ENCODE data around the gene BSDC1. TPM values are rescaled to one million over a fixed set of nuclear protein-coding genes. Genes with fewer than 3 reads are reported as not detected.

Gene BSDC1
- total RNA-seq, 1 donor from 2014 or later = 71.9 TPM

DNA sequence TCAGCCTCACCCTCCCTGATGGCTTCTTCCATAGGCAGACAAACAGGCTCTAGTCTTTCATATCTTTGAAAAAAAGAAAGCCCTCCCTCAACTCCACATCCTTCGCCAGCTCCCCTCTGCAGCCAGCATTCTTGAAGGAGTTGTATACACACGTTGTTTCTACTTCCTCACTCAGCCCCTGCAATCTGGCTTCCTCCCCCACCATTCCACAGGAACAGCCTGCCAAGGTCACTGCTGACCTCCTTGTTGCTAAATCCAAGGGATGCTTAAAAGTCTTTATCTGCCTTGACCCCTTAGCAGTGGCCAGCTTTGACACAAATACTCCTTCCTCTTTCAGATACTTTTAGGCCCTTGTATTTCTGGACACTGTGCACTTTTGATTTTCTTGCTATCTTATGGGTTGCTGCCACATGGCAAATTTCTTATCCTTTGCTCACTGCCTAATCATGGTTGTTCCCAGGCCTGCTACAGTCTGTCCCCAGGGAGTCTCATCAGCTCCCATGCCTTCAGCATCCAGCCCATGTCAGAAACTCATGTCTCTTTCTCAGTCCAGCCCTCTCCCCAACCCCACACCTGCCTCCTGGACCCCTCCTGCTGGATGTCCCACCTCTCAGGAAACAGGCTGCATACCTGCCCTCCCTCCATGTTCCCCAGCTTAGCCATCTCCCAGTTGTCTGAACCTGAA, 40.2 kb downstream of the BSDC1 start:
- Histone ChIP-seq H3K4me2 (ENCODE audit: low read length) (peak overlapping the region; percentile 34), H3K4me3 (ENCODE audit: insufficient read depth, low read depth, low read length) (no peak overlapping the region), H3K9ac (ENCODE audit: low read length) (peak overlapping the region; percentile 17), H3K27ac (ENCODE audit: low read depth, low read length) (no peak overlapping the region), H3K79me2 (ENCODE audit: insufficient read depth, low read length) (no peaks in the 10 kb centered on the region), H4K20me1 (ENCODE audit: insufficient read depth, low read length) (peaks cover 4% of the 10 kb centered on the region), H3K27me3 (ENCODE audit: insufficient read depth, low read length) (no peaks in the 10 kb centered on the region), H3K36me3 (ENCODE audit: insufficient read depth, low read length) (no peaks in the 10 kb centered on the region), H3K9me3 (ENCODE audit: insufficient read depth, low read depth, low read length) (no peaks in the 10 kb centered on the region), H2AFZ (ENCODE audit: low read depth, low read length) (no peak overlapping the region), H3K4me1 (ENCODE audit: insufficient read depth, low read length) (peaks cover 30% of the 10 kb centered on the region)
- Mint-ChIP-seq H3K9me3 (ENCODE audit: unreplicated experiment) (no peaks in the 10 kb centered on the region), H3K36me3 (ENCODE audit: low read depth, unreplicated experiment) (peaks cover 8% of the 10 kb centered on the region), H3K4me1 (ENCODE audit: low read depth, unreplicated experiment) (peaks cover 24% of the 10 kb centered on the region), H3K4me3 (ENCODE audit: unreplicated experiment) (peak overlapping the region; percentile 58), H3K27me3 (ENCODE audit: low read depth, unreplicated experiment) (no peaks in the 10 kb centered on the region), H3K27ac (ENCODE audit: unreplicated experiment) (peak overlapping the region; percentile 21)
- FAIRE-seq = no peak
- TF ChIP-seq, protein P1, sequence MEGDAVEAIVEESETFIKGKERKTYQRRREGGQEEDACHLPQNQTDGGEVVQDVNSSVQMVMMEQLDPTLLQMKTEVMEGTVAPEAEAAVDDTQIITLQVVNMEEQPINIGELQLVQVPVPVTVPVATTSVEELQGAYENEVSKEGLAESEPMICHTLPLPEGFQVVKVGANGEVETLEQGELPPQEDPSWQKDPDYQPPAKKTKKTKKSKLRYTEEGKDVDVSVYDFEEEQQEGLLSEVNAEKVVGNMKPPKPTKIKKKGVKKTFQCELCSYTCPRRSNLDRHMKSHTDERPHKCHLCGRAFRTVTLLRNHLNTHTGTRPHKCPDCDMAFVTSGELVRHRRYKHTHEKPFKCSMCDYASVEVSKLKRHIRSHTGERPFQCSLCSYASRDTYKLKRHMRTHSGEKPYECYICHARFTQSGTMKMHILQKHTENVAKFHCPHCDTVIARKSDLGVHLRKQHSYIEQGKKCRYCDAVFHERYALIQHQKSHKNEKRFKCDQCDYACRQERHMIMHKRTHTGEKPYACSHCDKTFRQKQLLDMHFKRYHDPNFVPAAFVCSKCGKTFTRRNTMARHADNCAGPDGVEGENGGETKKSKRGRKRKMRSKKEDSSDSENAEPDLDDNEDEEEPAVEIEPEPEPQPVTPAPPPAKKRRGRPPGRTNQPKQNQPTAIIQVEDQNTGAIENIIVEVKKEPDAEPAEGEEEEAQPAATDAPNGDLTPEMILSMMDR (IDR thresholded peaks at IDR 0.05; ENCODE audit: insufficient read depth, low read depth, low read length) = no peak
- TF ChIP-seq EZH2 (IDR thresholded peaks at IDR 0.05; ENCODE audit: insufficient read depth, low read length) = no peak
- DNase-seq (ENCODE audit: low read depth) = peak; percentile 46

DNA sequence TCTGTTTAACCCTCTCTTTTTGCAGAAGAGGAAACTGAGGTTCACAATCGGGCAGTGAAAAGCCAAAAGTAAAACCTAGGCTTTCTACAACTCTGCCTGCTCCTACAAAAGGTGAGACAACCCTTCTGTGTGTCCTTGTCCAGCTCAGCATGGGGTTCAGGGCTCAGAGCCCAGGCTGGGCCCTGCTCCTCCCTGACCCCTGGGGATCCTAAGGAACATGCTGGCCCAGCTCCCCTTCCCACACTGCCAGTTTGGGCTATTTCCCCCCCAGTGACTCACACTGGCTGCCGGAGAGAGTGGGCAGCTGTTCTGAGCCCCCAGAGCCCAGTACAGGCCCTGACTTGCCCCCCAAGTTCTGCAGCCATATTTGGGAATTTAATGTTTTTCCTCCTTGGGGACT, 40.8 kb downstream of the BSDC1 start:
- H3K4me2 ChIP-seq (ENCODE audit: low read length) = peak overlapping the region; percentile 34
- no peaks in the 10 kb centered on the region for H3K9me3 ChIP-seq (ENCODE audit: insufficient read depth, low read depth, low read length)
- no peak overlapping the region for H2AFZ ChIP-seq (ENCODE audit: low read depth, low read length)
- H3K4me1 Mint-ChIP-seq (ENCODE audit: low read depth, unreplicated experiment) = peaks cover 27% of the 10 kb centered on the region
- H3K4me3 Mint-ChIP-seq (ENCODE audit: unreplicated experiment) = peak overlapping the region; percentile 58
- no peak overlapping the region for H3K4me3 ChIP-seq (ENCODE audit: insufficient read depth, low read depth, low read length)
- peak overlapping the region; percentile 80 for H3K27ac Mint-ChIP-seq (ENCODE audit: unreplicated experiment)
- no peaks in the 10 kb centered on the region for H3K36me3 ChIP-seq (ENCODE audit: insufficient read depth, low read length)
- no peak overlapping the region for H3K27ac ChIP-seq (ENCODE audit: low read depth, low read length)
- peaks cover 8% of the 10 kb centered on the region for H3K36me3 Mint-ChIP-seq (ENCODE audit: low read depth, unreplicated experiment)
- H3K9me3 Mint-ChIP-seq (ENCODE audit: unreplicated experiment) = no peaks in the 10 kb centered on the region
- FAIRE-seq (no peak), DNase-seq (ENCODE audit: low read depth) (no peak)
- H3K27me3 Mint-ChIP-seq (ENCODE audit: low read depth, unreplicated experiment) = no peaks in the 10 kb centered on the region
- no peaks in the 10 kb centered on the region for H3K79me2 ChIP-seq (ENCODE audit: insufficient read depth, low read length)
- TF ChIP-seq EZH2 (IDR thresholded peaks at IDR 0.05; ENCODE audit: insufficient read depth, low read length) = no peak
- TF ChIP-seq, protein P1 (IDR thresholded peaks at IDR 0.05; ENCODE audit: insufficient read depth, low read depth, low read length) = no peak
- H4K20me1 ChIP-seq (ENCODE audit: insufficient read depth, low read length) = peaks cover 4% of the 10 kb centered on the region
- H3K4me1 ChIP-seq (ENCODE audit: insufficient read depth, low read length) = peaks cover 31% of the 10 kb centered on the region
- H3K27me3 ChIP-seq (ENCODE audit: insufficient read depth, low read length) = no peaks in the 10 kb centered on the region
- H3K9ac ChIP-seq (ENCODE audit: low read length) = peak overlapping the region; percentile 17

DNA sequence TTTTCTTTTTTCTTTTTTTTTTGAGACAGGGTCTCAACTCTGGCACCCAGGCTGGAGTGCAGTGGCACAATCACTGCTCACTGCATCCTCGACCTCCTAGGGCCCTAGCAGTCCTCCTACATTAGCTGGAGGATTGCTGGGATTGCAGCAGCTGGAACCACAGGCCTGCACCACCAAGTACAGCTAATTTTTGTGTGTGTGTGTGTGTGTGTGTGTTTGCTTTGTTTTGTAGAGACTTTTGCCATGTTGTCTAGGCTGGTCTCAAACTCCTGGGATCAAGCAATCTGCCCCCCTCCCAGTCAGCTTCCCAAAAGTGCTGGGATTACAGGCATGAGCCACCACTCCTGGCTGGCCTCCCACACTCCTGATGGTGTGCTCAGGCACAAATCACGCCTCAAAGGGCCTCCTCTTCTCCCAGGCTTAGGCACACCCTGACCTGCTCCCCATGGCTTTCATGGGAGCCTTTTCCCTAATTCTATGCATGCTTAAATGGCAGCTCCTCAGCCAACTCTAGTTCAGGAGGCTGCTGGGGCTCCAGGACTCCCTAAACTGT, 41.3 kb downstream of the BSDC1 start:
- Histone ChIP-seq H3K4me2 (ENCODE audit: low read length) (no peak overlapping the region), H3K9me3 (ENCODE audit: insufficient read depth, low read depth, low read length) (no peaks in the 10 kb centered on the region), H3K79me2 (ENCODE audit: insufficient read depth, low read length) (no peaks in the 10 kb centered on the region), H3K9ac (ENCODE audit: low read length) (no peak overlapping the region), H2AFZ (ENCODE audit: low read depth, low read length) (no peak overlapping the region), H3K4me3 (ENCODE audit: insufficient read depth, low read depth, low read length) (no peak overlapping the region), H4K20me1 (ENCODE audit: insufficient read depth, low read length) (no peaks in the 10 kb centered on the region), H3K27ac (ENCODE audit: low read depth, low read length) (no peak overlapping the region), H3K36me3 (ENCODE audit: insufficient read depth, low read length) (no peaks in the 10 kb centered on the region), H3K27me3 (ENCODE audit: insufficient read depth, low read length) (no peaks in the 10 kb centered on the region), H3K4me1 (ENCODE audit: insufficient read depth, low read length) (peaks cover 31% of the 10 kb centered on the region)
- DNase-seq (ENCODE audit: low read depth) = no peak
- H3K27me3 Mint-ChIP-seq (ENCODE audit: low read depth, unreplicated experiment) = no peaks in the 10 kb centered on the region
- peaks cover 8% of the 10 kb centered on the region for H3K36me3 Mint-ChIP-seq (ENCODE audit: low read depth, unreplicated experiment)
- H3K9me3 Mint-ChIP-seq (ENCODE audit: unreplicated experiment) = no peaks in the 10 kb centered on the region
- peak overlapping the region; percentile 72 for H3K4me3 Mint-ChIP-seq (ENCODE audit: unreplicated experiment)
- no peak for TF ChIP-seq EZH2 (IDR thresholded peaks at IDR 0.05; ENCODE audit: insufficient read depth, low read length)
- TF ChIP-seq, protein P1 (IDR thresholded peaks at IDR 0.05; ENCODE audit: insufficient read depth, low read depth, low read length) = no peak
- no peak for FAIRE-seq
- peaks cover 27% of the 10 kb centered on the region for H3K4me1 Mint-ChIP-seq (ENCODE audit: low read depth, unreplicated experiment)
- H3K27ac Mint-ChIP-seq (ENCODE audit: unreplicated experiment) = peak overlapping the region; percentile 80
